ENCODE results near the gene OR4B1.

The OR4B1 gene, protein sequence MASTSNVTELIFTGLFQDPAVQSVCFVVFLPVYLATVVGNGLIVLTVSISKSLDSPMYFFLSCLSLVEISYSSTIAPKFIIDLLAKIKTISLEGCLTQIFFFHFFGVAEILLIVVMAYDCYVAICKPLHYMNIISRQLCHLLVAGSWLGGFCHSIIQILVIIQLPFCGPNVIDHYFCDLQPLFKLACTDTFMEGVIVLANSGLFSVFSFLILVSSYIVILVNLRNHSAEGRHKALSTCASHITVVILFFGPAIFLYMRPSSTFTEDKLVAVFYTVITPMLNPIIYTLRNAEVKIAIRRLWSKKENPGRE
- long read RNA-seq = 0 reads

DNA sequence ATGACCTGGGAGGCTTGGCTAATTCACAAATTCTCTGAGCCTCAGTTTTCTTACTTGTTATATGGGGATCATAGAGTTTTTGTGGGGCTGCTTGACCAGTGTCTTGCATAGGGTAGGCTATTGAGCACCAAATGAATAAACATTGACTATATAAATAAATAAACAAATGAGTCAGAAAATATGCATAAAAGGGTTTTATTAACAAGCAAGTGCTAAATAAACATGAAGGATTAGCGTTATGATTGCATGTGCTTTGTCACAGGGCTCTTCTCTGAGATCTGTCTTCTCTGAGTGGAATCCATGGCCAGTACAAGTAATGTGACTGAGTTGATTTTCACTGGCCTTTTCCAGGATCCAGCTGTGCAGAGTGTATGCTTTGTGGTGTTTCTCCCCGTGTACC lies at the start of gene OR4B1:
TSS of gene OR4B1 (plus strand) at position 301 of the 400 bp plus-strand sequence. CDS start at position 301, 0 bp downstream.
- Histone ChIP-seq H3K27ac (replicated peaks) (no peak within 1 kb of the TSS), H3K27me3 (ENCODE audit: insufficient read depth, poor library complexity, severe bottlenecking) (no peaks in the 10 kb centered on the region), H3K4me3 (replicated peaks; ENCODE audit: insufficient read depth, low read length) (no peak within 1 kb of the TSS)
- no peak for TF ChIP-seq SPI1 (IDR thresholded peaks at IDR 0.05; ENCODE audit: borderline replicate concordance, low read depth)
- TF ChIP-seq, protein P1, sequence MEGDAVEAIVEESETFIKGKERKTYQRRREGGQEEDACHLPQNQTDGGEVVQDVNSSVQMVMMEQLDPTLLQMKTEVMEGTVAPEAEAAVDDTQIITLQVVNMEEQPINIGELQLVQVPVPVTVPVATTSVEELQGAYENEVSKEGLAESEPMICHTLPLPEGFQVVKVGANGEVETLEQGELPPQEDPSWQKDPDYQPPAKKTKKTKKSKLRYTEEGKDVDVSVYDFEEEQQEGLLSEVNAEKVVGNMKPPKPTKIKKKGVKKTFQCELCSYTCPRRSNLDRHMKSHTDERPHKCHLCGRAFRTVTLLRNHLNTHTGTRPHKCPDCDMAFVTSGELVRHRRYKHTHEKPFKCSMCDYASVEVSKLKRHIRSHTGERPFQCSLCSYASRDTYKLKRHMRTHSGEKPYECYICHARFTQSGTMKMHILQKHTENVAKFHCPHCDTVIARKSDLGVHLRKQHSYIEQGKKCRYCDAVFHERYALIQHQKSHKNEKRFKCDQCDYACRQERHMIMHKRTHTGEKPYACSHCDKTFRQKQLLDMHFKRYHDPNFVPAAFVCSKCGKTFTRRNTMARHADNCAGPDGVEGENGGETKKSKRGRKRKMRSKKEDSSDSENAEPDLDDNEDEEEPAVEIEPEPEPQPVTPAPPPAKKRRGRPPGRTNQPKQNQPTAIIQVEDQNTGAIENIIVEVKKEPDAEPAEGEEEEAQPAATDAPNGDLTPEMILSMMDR (IDR thresholded peaks at IDR 0.05; ENCODE audit: insufficient read depth, low read length) = no peak
- no peak for TF ChIP-seq GABPA (IDR thresholded peaks at IDR 0.05; ENCODE audit: low read depth)
- TF ChIP-seq, protein P2, sequence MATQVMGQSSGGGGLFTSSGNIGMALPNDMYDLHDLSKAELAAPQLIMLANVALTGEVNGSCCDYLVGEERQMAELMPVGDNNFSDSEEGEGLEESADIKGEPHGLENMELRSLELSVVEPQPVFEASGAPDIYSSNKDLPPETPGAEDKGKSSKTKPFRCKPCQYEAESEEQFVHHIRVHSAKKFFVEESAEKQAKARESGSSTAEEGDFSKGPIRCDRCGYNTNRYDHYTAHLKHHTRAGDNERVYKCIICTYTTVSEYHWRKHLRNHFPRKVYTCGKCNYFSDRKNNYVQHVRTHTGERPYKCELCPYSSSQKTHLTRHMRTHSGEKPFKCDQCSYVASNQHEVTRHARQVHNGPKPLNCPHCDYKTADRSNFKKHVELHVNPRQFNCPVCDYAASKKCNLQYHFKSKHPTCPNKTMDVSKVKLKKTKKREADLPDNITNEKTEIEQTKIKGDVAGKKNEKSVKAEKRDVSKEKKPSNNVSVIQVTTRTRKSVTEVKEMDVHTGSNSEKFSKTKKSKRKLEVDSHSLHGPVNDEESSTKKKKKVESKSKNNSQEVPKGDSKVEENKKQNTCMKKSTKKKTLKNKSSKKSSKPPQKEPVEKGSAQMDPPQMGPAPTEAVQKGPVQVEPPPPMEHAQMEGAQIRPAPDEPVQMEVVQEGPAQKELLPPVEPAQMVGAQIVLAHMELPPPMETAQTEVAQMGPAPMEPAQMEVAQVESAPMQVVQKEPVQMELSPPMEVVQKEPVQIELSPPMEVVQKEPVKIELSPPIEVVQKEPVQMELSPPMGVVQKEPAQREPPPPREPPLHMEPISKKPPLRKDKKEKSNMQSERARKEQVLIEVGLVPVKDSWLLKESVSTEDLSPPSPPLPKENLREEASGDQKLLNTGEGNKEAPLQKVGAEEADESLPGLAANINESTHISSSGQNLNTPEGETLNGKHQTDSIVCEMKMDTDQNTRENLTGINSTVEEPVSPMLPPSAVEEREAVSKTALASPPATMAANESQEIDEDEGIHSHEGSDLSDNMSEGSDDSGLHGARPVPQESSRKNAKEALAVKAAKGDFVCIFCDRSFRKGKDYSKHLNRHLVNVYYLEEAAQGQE (IDR thresholded peaks at IDR 0.05; ENCODE audit: insufficient replicate concordance, low read depth) = no peak
- TF ChIP-seq POLR2AphosphoS5 (IDR thresholded peaks at IDR 0.05; ENCODE audit: low read depth) = no peak
- no peak for DNase-seq (ENCODE audit: low read depth in 1 of 2, low spot score in 1 of 2)

DNA sequence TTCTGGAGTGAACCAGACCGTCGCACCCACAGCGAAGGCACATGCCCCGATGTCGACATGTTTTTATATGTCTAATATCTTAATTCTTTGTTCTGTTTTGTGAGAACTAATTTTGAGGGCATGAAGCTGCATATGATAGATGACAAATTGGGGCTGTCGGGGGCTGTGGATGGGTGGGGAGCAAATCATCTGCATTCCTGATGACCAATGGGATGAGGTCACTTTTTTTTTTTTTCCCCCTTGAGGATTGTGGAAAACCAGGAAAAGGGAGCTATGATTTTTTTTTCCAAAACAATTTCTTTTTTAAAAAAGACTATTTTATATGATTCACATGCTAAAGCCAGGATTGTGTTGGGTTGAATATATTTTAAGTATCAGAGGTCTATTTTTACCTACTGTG lies 49.2 kb upstream of the OR4B1 start:
- TF ChIP-seq POLR2AphosphoS5 (IDR thresholded peaks at IDR 0.05; ENCODE audit: low read depth) = no peak
- no peak for TF ChIP-seq SPI1 (IDR thresholded peaks at IDR 0.05; ENCODE audit: borderline replicate concordance, low read depth)
- no peak for TF ChIP-seq GABPA (IDR thresholded peaks at IDR 0.05; ENCODE audit: low read depth)
- TF ChIP-seq, protein P1 (IDR thresholded peaks at IDR 0.05; ENCODE audit: insufficient read depth, low read length) = no peak
- TF ChIP-seq, protein P2 (IDR thresholded peaks at IDR 0.05; ENCODE audit: insufficient replicate concordance, low read depth) = no peak
- no peak overlapping the region for H3K4me3 ChIP-seq (replicated peaks; ENCODE audit: insufficient read depth, low read length)
- no peak overlapping the region for H3K27ac ChIP-seq (replicated peaks)
- no peak for DNase-seq (ENCODE audit: low read depth in 1 of 2, low spot score in 1 of 2)
- H3K27me3 ChIP-seq (ENCODE audit: insufficient read depth, poor library complexity, severe bottlenecking) = no peaks in the 10 kb centered on the region

DNA sequence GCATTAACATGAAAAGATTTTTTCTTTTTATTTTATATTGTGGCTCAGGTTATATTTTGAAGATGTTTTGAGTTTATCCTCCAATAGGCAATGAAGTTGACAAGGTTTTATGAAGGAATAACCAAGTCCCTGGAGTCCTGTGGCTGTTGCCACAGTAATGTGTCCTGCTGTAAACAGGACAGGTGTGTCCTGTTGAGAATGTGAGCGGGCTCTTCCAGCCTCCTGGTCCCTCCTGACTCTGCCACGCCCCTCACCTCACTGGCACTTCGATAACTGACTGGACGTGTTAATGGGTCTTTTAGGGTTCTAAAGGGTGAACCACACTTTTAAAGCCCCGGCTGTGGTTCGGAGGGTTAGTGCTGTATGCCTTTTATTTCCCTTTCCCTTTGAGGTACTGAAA lies 47.8 kb upstream of the OR4B1 start:
- Histone ChIP-seq H3K4me3 (replicated peaks; ENCODE audit: insufficient read depth, low read length) (no peak overlapping the region), H3K27ac (replicated peaks) (no peak overlapping the region)
- TF ChIP-seq POLR2AphosphoS5 (IDR thresholded peaks at IDR 0.05; ENCODE audit: low read depth) = no peak
- TF ChIP-seq, protein P2 (IDR thresholded peaks at IDR 0.05; ENCODE audit: insufficient replicate concordance, low read depth) = no peak
- TF ChIP-seq, protein P1 (IDR thresholded peaks at IDR 0.05; ENCODE audit: insufficient read depth, low read length) = no peak
- no peak for TF ChIP-seq SPI1 (IDR thresholded peaks at IDR 0.05; ENCODE audit: borderline replicate concordance, low read depth)
- no peak for TF ChIP-seq GABPA (IDR thresholded peaks at IDR 0.05; ENCODE audit: low read depth)

More for the DNA sequence above, 47.8 kb upstream of the OR4B1 start:
- DNase-seq (ENCODE audit: low read depth in 1 of 2, low spot score in 1 of 2) = no peak
- no peaks in the 10 kb centered on the region for H3K27me3 ChIP-seq (ENCODE audit: insufficient read depth, poor library complexity, severe bottlenecking)
